NCI-H774 (cell line): Measurements from ENCODE around the gene GMEB2.
A peak's percentile ranks its signal among the peaks of the same experiment; 100 is the strongest.
"Not testable (repeated sequence)": the region's sequence is repeated elsewhere in the genome, so short reads cannot be mapped to it uniquely, and the experiment has no call there.

Experiments
- DNase-seq: peaks from one replicate; lab custom pipeline; 2025; lab: John Stamatoyannopoulos, UW

Gene GMEB2

GRCh38 chr20:63657260-63657936 lies 30.5 kb upstream of the GMEB2 start:
- no peak for DNase-seq

GRCh38 chr20:63656451-63656850 lies 29.6 kb upstream of the GMEB2 start:
- no peak for DNase-seq

- DNase-seq = no peak
These were observed 28.3 kb upstream of the GMEB2 start for GRCh38 chr20:63655249-63655648.

- DNase-seq = no peak
These were observed 27.2 kb upstream of the GMEB2 start for GRCh38 chr20:63653974-63654668.

GRCh38 chr20:63653041-63653973 lies 26.4 kb upstream of the GMEB2 start, which contains the start of gene STMN3:
STMN3 (minus strand) TSS chr20:63653424; CDS start chr20:63653345, 79 bp downstream.
- DNase-seq = peak; percentile 81

- DNase-seq = peak; percentile 18
These were observed 25.5 kb upstream of the GMEB2 start for GRCh38 chr20:63652192-63652980.

- no peak for DNase-seq
These were observed 25.0 kb upstream of the GMEB2 start for GRCh38 chr20:63651942-63652191.

GRCh38 chr20:63650486-63650885 lies 23.6 kb upstream of the GMEB2 start:
- not testable (repeated sequence) for DNase-seq

- no peak for DNase-seq
These were observed 22.1 kb upstream of the GMEB2 start for GRCh38 chr20:63648895-63649589.

- no peak for DNase-seq
These were observed 21.3 kb upstream of the GMEB2 start for GRCh38 chr20:63648190-63648589.

- no peak for DNase-seq
These were observed 18.3 kb upstream of the GMEB2 start for GRCh38 chr20:63645218-63645617.

- DNase-seq = no peak
These were observed 17.0 kb upstream of the GMEB2 start for GRCh38 chr20:63643946-63644345.

- no peak for DNase-seq
These were observed 16.6 kb upstream of the GMEB2 start for GRCh38 chr20:63643499-63643898.

GRCh38 chr20:63642527-63643247 lies 15.8 kb upstream of the GMEB2 start:
- DNase-seq = no peak

GRCh38 chr20:63641792-63642523 lies 15.1 kb upstream of the GMEB2 start:
- peak; percentile 86 for DNase-seq

- no peak for DNase-seq
These were observed 14.4 kb upstream of the GMEB2 start for GRCh38 chr20:63641146-63641791.

GRCh38 chr20:63640686-63641085 lies 13.8 kb upstream of the GMEB2 start:
- not testable (repeated sequence) for DNase-seq

- DNase-seq = no peak
These were observed 13.2 kb upstream of the GMEB2 start for GRCh38 chr20:63640086-63640485.
